KMS-11 (cell line): ENCODE results near the gene RPH3AL.

Experiments
- H2AFZ ChIP-seq: fragments of 200-600 bp; sonication (generic); 2 replicates; pipeline ENCODE4 v1.6.1; 2016; ENCODE audit warnings: antibody characterized with exemption, mixed run types, low read depth
- H3K27ac ChIP-seq: fragments of 200-600 bp; sonication (generic); 2 replicates; pipeline ENCODE4 v1.6.1; 2016; ENCODE audit warnings: mild to moderate bottlenecking, mixed run types
- H3K27me3 ChIP-seq: fragments of 200-600 bp; sonication (generic); 2 replicates; pipeline ENCODE4 v1.6.1; 2017; ENCODE audit warnings: mild to moderate bottlenecking, low read depth, mixed run types, moderate library complexity; ENCODE audit not compliant: insufficient read depth
- H3K36me3 ChIP-seq: fragments of 200-600 bp; sonication (generic); 2 replicates; pipeline ENCODE4 v1.6.1; 2017; ENCODE audit warnings: mild to moderate bottlenecking, mixed run types; ENCODE audit not compliant: insufficient read depth
- H3K4me1 ChIP-seq: fragments of 200-600 bp; sonication (generic); 2 replicates; pipeline ENCODE4 v1.6.1; 2016; ENCODE audit warnings: mild to moderate bottlenecking, low read depth, mixed run types; ENCODE audit not compliant: poor library complexity, severe bottlenecking
- H3K4me2 ChIP-seq: fragments of 200-600 bp; sonication (generic); 2 replicates; pipeline ENCODE4 v1.7.0; 2016; ENCODE audit warnings: mild to moderate bottlenecking, mixed run types
- H3K4me3 ChIP-seq: fragments of 200-600 bp; sonication (generic); IDR thresholded peaks from 2 replicates; pipeline ENCODE4 v1.6.1; 2017; ENCODE audit warnings: low read depth, low read length, mixed read lengths; ENCODE audit not compliant: insufficient read depth
- H3K79me2 ChIP-seq: fragments of 200-600 bp; sonication (generic); 2 replicates; pipeline ENCODE4 v1.6.1; 2016; ENCODE audit warnings: low read depth, mixed run types; ENCODE audit not compliant: insufficient read depth
- H3K9ac ChIP-seq: fragments of 200-600 bp; sonication (generic); 2 replicates; pipeline ENCODE4 v1.6.1; 2016; ENCODE audit warnings: mild to moderate bottlenecking, mixed run types
- H4K20me1 ChIP-seq: fragments of 200-600 bp; sonication (generic); 2 replicates; pipeline ENCODE4 v1.6.1; 2016; ENCODE audit warnings: mild to moderate bottlenecking, mixed run types; ENCODE audit not compliant: insufficient read depth
- TF ChIP-seq, protein P1 (sequence below): fragments of 200-600 bp; sonication (generic); conservative IDR thresholded peaks from 2 replicates; pipeline ENCODE4 v1.6.1; 2017; ENCODE audit warnings: low read depth, mild to moderate bottlenecking, antibody characterized with exemption, low read length, moderate library complexity, mixed read lengths

The RPH3AL gene

DNA sequence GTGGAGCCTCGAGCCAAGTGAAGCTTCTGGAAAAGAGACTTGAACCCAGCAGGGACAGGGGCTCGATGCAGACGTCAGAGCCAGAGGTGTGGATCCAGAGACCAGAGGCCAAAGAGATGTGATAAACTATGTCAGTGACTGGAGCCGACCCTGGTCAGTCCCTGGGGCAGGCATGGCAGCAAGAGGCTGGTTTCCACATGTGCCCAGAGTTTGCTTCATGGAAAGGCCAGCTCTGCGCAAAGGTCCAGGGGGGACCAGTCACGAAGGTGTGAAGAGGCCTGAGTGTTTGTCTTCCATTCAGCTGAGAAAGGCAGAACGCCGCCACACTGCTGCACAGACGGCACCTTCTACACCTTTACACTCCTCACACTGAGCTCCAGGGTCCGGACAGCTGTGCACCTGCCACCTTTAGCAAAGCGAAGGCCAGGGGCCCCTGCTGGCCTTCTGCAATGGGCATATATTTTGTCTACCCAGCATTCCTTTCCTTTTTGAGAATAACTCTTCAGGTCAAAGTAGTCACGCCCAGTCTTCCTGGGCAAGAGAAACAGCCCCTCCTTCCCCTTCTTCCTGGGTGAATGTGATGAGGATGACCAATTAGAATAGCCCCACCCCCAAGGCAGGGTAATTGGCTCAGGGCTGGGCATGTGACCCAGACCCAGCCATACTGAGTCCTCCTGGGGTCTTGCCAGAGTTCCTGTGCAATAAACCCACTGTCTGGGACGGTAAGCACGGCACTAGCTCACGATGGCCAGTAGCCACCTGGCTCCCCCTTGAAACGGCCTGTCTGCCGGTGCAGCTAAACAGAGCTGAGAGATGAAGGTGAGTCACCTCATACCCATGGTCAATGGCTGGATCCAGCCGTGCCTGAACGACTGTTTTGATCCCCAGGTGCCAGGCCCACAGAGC lies 2.3 kb upstream of the RPH3AL start:
- H2AFZ ChIP-seq: no peak overlapping the region
- TF ChIP-seq, protein P1, sequence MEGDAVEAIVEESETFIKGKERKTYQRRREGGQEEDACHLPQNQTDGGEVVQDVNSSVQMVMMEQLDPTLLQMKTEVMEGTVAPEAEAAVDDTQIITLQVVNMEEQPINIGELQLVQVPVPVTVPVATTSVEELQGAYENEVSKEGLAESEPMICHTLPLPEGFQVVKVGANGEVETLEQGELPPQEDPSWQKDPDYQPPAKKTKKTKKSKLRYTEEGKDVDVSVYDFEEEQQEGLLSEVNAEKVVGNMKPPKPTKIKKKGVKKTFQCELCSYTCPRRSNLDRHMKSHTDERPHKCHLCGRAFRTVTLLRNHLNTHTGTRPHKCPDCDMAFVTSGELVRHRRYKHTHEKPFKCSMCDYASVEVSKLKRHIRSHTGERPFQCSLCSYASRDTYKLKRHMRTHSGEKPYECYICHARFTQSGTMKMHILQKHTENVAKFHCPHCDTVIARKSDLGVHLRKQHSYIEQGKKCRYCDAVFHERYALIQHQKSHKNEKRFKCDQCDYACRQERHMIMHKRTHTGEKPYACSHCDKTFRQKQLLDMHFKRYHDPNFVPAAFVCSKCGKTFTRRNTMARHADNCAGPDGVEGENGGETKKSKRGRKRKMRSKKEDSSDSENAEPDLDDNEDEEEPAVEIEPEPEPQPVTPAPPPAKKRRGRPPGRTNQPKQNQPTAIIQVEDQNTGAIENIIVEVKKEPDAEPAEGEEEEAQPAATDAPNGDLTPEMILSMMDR: no peak
- H3K9ac ChIP-seq: no peak overlapping the region
- H3K27ac ChIP-seq: no peak overlapping the region
- H3K4me1 ChIP-seq: no peaks in the 10 kb centered on the region
- no peaks in the 10 kb centered on the region for H3K36me3 ChIP-seq
- no peaks in the 10 kb centered on the region for H4K20me1 ChIP-seq
- no peaks in the 10 kb centered on the region for H3K79me2 ChIP-seq
- H3K4me3 ChIP-seq: no peak overlapping the region
- H3K27me3 ChIP-seq: no peaks in the 10 kb centered on the region
- H3K4me2 ChIP-seq: no peak overlapping the region

DNA sequence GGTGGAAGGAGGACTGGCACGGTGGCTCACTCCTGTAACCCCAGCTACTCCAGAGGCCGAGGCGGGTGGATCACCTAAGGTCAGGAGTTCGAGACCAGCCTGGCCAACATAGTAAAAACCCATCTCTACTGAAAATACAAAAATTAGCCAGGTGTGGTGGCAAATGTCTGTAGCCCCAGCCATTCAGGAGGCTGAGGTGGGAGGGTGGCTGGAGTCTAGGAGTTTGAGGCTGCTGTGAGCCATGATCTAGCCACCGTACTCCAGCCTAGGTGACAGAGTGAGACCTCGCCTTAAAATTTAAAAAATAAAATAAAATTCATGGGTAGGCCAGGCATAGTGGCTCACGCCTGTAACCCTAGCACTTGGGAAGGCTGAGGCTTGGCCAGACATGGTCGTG lies 1.2 kb upstream of the RPH3AL start:
- Histone ChIP-seq H3K27me3 (no peaks in the 10 kb centered on the region), H3K4me2 (no peak overlapping the region), H3K27ac (no peak overlapping the region), H2AFZ (no peak overlapping the region), H3K9ac (no peak overlapping the region), H3K4me3 (no peak overlapping the region), H3K79me2 (no peaks in the 10 kb centered on the region), H4K20me1 (no peaks in the 10 kb centered on the region), H3K36me3 (no peaks in the 10 kb centered on the region), H3K4me1 (no peaks in the 10 kb centered on the region)
- TF ChIP-seq, protein P1: no peak

DNA sequence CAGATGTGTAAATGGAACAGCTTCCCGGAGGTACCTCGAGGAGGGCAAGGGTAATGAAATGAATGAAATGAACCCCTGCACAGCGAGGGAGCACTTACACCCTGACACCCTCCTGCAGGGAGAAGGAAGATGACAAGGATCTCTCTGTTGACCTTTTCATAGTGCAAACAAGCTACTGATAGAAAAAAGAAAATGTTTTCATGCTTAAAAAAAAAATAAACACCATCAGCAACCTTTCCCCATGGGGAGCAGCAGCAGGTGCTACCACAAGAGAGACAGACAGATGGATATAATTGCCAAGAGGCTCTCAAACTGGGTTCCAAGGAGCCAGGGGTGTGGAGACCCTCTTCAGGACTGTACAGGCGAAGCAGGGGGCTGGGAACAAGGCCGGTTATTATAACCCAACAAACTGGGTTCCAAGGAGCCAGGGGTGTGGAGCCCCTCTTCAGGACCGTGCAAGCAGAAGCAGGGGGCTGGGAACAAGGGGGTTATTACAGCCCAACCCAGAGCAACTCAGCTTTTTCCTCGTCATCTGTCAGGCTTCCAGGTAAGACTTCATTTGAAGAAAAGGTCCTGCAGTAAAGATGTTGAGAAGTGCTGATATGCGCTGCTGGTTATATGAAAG lies 718 bp upstream of the RPH3AL start:
- TF ChIP-seq, protein P1: no peak
- Histone ChIP-seq H3K27ac (no peak overlapping the region), H3K4me1 (no peaks in the 10 kb centered on the region), H3K27me3 (no peaks in the 10 kb centered on the region), H4K20me1 (no peaks in the 10 kb centered on the region), H3K4me3 (no peak overlapping the region), H2AFZ (no peak overlapping the region), H3K4me2 (no peak overlapping the region), H3K9ac (no peak overlapping the region), H3K36me3 (no peaks in the 10 kb centered on the region), H3K79me2 (no peaks in the 10 kb centered on the region)

DNA sequence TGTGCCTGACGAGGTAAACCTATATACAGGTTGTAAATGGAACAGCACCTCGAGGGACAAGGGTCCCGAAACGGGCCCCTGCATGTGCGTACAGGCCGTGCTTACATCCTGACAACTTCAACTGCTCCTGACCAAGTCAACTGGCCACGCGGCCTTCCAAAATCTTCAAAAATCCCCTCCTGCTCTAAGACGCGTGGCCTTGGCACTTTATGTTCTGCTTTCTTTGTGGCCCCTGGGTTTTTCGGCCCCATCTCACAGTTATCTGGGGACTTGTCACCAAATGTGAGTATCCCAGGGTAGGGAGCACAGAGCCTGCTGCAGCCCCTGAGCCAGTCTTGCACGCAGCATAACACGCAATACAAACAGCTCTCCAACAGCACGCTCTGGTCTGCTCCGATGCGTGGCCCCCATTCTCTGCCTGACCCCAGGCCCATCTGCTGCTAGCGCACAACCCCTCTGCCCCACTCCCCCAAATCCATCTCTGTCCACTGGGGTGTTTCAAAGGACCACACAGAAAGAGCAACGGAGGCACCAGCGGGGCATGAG lies 659 bp downstream of the RPH3AL start:
- Histone ChIP-seq H2AFZ (no peak overlapping the region), H3K9ac (no peak overlapping the region), H3K36me3 (no peaks in the 10 kb centered on the region), H3K27ac (no peak overlapping the region), H3K4me2 (no peak overlapping the region), H3K27me3 (no peaks in the 10 kb centered on the region), H3K4me3 (no peak overlapping the region), H4K20me1 (no peaks in the 10 kb centered on the region), H3K79me2 (no peaks in the 10 kb centered on the region), H3K4me1 (no peaks in the 10 kb centered on the region)
- TF ChIP-seq, protein P1: no peak
